CD4-positive, alpha-beta T cell treated with Interleukin-4 for 1 hour (primary cell): ENCODE data around the gene OR13C8.

Experiments used
- DNase-seq, 2 donors: peaks; one replicate each; pipeline ENCODE4 v3.0.0-alpha.2; 2020 to 2022

OR13C8 gene

DNA sequence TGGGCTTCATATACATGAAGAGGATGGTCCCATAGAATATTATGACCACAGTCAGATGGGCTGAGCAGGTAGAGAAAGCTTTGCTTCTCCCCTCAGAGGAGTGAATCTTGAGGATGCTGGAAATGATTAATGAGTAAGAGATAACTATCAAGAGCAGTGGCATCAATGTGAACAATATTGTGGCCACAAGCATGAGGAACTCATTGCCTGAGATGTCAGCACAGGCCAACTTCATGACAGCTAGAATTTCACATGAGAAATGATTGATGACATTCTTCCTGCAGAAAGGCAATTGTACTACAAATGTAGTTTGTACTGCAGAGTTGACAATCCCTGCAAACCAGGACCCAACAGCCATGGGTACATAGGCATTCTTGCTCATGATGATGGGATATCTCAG, 48.5 kb downstream of the OR13C8 start:
- DNase-seq: no peak

- DNase-seq: no peak
Measured at GRCh38 chr9:104618104-104618503, 49.1 kb downstream of the OR13C8 start, which contains the start of gene OR13C9. Gene OR13C9, minus strand, starts transcription at chr9:104618204. Its CDS starts 0 bp downstream, at chr9:104618204.
